DND-41 (cell line): ENCODE measurements around the gene ITGA6.
A peak's percentile ranks its signal among the peaks of the same experiment; 100 is the strongest.

Experiments used
- ATAC-seq: fragments of 200-7000 bp; cut with Tn5 transposase; 3 replicates; pipeline ENCODE4 v1.9.1; 2021; ENCODE audit warnings: low read depth; ENCODE audit not compliant: insufficient read depth
- DNase-seq: peaks from one replicate; pipeline ENCODE4 v3.0.0-alpha.2; 2020
- H2AFZ ChIP-seq: 2 replicates; pipeline ENCODE4 v1.6.0; 2012; ENCODE audit warnings: low read depth, low read length
- H3K27ac ChIP-seq: 2 replicates; pipeline ENCODE4 v1.5.1; 2012; ENCODE audit warnings: low read length, inconsistent platforms
- H3K27me3 ChIP-seq: fragments of 200-600 bp; sonication (generic); 2 replicates; pipeline ENCODE4 v1.6.0; 2012; ENCODE audit warnings: low read length, mild to moderate bottlenecking, inconsistent platforms; ENCODE audit not compliant: insufficient read depth, poor library complexity
- H3K36me3 ChIP-seq: 2 replicates; pipeline ENCODE4 v1.5.1; 2012; ENCODE audit warnings: low read length, inconsistent platforms; ENCODE audit not compliant: insufficient read depth
- H3K4me1 ChIP-seq: 2 replicates; pipeline ENCODE4 v1.5.1; 2012; ENCODE audit warnings: mild to moderate bottlenecking, low read length; ENCODE audit not compliant: insufficient read depth
- H3K4me2 ChIP-seq: 2 replicates; pipeline ENCODE4 v1.6.0; 2012; ENCODE audit warnings: mild to moderate bottlenecking, moderate library complexity, low read length, inconsistent platforms; ENCODE audit not compliant: insufficient read depth
- H3K4me3 ChIP-seq, 2 experiments: fragments of 200-600 bp in 1 of 2; shearing (Covaris generic) in 1 of 2; 2 replicates each; pipeline ENCODE4 v1.5.1; 2012 to 2016; ENCODE audit warnings: inconsistent platforms in 2 of 2, low read length in 2 of 2, mild to moderate bottlenecking in 2 of 2, low read depth in 1 of 2, moderate library complexity in 1 of 2
- H3K79me2 ChIP-seq: 2 replicates; pipeline ENCODE4 v1.6.0; 2012; ENCODE audit warnings: low read length, inconsistent platforms; ENCODE audit not compliant: insufficient read depth
- H3K9ac ChIP-seq: 2 replicates; pipeline ENCODE4 v1.6.0; 2012; ENCODE audit warnings: low read depth, mild to moderate bottlenecking, inconsistent platforms, low read length, moderate library complexity
- H3K9me3 ChIP-seq: 2 replicates; pipeline ENCODE4 v1.5.1; 2012; ENCODE audit warnings: low read length, moderate library complexity, mild to moderate bottlenecking, inconsistent platforms; ENCODE audit not compliant: insufficient read depth, severe bottlenecking
- H4K20me1 ChIP-seq: 2 replicates; pipeline ENCODE4 v1.6.0; 2012; ENCODE audit warnings: low read length; ENCODE audit not compliant: insufficient read depth
- CTCF ChIP-seq: IDR thresholded peaks from 2 replicates; pipeline ENCODE4 v1.5.1; 2012; ENCODE audit warnings: borderline replicate concordance, low read length, moderate library complexity, mild to moderate bottlenecking; ENCODE audit not compliant: poor library complexity, severe bottlenecking; ENCODE audit errors: extremely low read depth
- EZH2 ChIP-seq: IDR thresholded peaks from 3 replicates; pipeline ENCODE4 v1.6.1; 2012; ENCODE audit warnings: borderline replicate concordance, low read depth, mild to moderate bottlenecking, moderate library complexity, low read length, inconsistent platforms; ENCODE audit not compliant: severe bottlenecking

Gene ITGA6

DNA sequence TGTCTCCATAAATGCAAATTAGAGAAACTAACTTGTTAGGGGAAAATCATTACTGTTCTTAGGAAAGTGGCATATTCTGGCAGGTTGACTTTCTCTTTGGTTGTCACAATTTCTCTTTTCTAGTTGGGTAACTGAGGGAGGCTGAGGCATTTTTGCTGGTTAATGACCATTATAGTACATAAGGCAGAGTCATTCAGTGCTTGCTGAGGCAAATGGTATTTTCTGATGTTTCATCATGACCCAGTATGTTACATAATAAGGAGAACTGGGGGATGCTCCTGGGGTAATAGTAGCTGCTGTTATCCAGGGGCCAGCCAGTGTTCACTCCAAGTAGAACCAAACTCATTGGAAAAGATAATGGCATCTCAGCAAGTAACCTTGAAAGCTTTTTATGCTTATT, 62.3 kb downstream of the ITGA6 start:
- no peaks in the 10 kb centered on the region for H4K20me1 ChIP-seq
- no peaks in the 10 kb centered on the region for H3K27me3 ChIP-seq
- H3K27ac ChIP-seq = no peak overlapping the region
- H3K79me2 ChIP-seq = no peaks in the 10 kb centered on the region
- no peak for DNase-seq
- 0 out of 2 replicates have a peak, but pooled peaks cover 4% of the 10 kb centered on the region for H3K36me3 ChIP-seq
- H3K9ac ChIP-seq = no peak overlapping the region
- no peak overlapping the region for H3K4me2 ChIP-seq
- no peaks in the 10 kb centered on the region for H3K4me1 ChIP-seq
- no peaks in the 10 kb centered on the region for H3K9me3 ChIP-seq
- ATAC-seq = no peak
- TF ChIP-seq CTCF (no peak), EZH2 (no peak)
- H3K4me3 ChIP-seq = no peak overlapping the region
- no peak overlapping the region for H2AFZ ChIP-seq

DNA sequence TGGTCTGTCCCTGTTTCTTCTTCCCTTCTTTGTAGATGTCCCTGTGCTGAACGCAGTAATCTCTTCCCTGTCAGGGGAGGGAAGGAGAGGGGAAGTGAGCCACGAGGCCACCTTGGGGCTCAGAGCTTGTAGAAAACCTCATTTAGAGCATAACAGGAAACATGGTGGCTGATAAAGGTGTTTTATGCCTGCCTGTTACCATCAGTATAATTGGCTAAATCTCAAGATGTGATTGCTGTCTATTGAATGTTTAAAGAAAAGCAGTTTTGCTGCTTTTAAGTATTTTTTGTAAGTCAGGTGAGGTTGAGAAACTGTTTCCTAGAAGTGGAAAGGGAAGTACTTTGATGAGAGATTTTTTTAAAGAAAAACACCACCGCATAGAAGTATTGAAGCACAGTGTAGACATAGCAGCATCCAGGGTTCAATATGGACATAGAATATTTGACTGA, 68.8 kb downstream of the ITGA6 start:
- no peaks in the 10 kb centered on the region for H3K27me3 ChIP-seq
- H3K9me3 ChIP-seq = no peaks in the 10 kb centered on the region
- no peaks in the 10 kb centered on the region for H3K4me1 ChIP-seq
- no peak overlapping the region for H2AFZ ChIP-seq
- H3K4me2 ChIP-seq = no peak overlapping the region
- ATAC-seq = peak; percentile 56; the same call in 1 of the 3 replicates
- TF ChIP-seq EZH2 (no peak), CTCF (no peak)
- no peak overlapping the region for H3K27ac ChIP-seq
- no peak for DNase-seq
- no peak overlapping the region for H3K9ac ChIP-seq
- H4K20me1 ChIP-seq = no peaks in the 10 kb centered on the region
- H3K36me3 ChIP-seq = no peaks in the 10 kb centered on the region
- H3K79me2 ChIP-seq = no peaks in the 10 kb centered on the region
- H3K4me3 ChIP-seq = no peak overlapping the region

- peaks cover 10% of the 10 kb centered on the region for H3K9me3 ChIP-seq
- no peaks in the 10 kb centered on the region for H3K4me1 ChIP-seq
- no peak for DNase-seq
- H3K36me3 ChIP-seq = no peaks in the 10 kb centered on the region
- no peak overlapping the region for H3K9ac ChIP-seq
- ATAC-seq = no peak
- H3K79me2 ChIP-seq = no peaks in the 10 kb centered on the region
- H3K27ac ChIP-seq = no peak overlapping the region
- H4K20me1 ChIP-seq = no peaks in the 10 kb centered on the region
- H3K4me2 ChIP-seq = no peak overlapping the region
- H3K27me3 ChIP-seq = no peaks in the 10 kb centered on the region
- H3K4me3 ChIP-seq = no peak overlapping the region
- TF ChIP-seq EZH2 (no peak), CTCF (no peak)
- no peak overlapping the region for H2AFZ ChIP-seq
Observed at GRCh38 chr2:172507199-172507598, 79.8 kb downstream of the ITGA6 start.

DNA sequence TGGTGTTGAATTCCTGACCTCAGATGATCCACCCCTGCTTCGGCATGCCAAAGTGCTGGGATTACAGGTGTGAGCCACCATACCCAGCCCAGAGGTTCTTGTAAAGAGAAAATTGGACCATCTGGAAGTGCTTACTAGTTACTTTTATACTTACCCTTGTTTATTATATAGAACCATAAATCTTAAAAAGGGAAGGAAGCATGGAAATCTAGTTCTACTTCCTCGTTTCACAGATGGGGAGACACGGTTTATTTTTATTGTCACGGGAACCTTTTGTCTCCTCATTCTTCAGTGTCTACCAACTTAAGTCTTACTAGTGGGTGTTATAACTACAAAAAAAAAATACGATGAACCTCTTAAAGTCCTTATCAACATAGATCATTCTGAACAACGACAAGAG, 82.7 kb downstream of the ITGA6 start:
- Histone ChIP-seq H3K4me3 (no peak overlapping the region), H3K27ac (no peak overlapping the region), H3K27me3 (no peaks in the 10 kb centered on the region), H2AFZ (no peak overlapping the region), H4K20me1 (no peaks in the 10 kb centered on the region), H3K4me1 (no peaks in the 10 kb centered on the region), H3K9me3 (peaks cover 27% of the 10 kb centered on the region), H3K4me2 (no peak overlapping the region), H3K79me2 (no peaks in the 10 kb centered on the region), H3K36me3 (no peaks in the 10 kb centered on the region), H3K9ac (no peak overlapping the region)
- ATAC-seq (no peak), DNase-seq (no peak)
- TF ChIP-seq EZH2 = no peak
- no peak for TF ChIP-seq CTCF
